ENCODE data around the gene QSOX1.

Gene QSOX1

DNA sequence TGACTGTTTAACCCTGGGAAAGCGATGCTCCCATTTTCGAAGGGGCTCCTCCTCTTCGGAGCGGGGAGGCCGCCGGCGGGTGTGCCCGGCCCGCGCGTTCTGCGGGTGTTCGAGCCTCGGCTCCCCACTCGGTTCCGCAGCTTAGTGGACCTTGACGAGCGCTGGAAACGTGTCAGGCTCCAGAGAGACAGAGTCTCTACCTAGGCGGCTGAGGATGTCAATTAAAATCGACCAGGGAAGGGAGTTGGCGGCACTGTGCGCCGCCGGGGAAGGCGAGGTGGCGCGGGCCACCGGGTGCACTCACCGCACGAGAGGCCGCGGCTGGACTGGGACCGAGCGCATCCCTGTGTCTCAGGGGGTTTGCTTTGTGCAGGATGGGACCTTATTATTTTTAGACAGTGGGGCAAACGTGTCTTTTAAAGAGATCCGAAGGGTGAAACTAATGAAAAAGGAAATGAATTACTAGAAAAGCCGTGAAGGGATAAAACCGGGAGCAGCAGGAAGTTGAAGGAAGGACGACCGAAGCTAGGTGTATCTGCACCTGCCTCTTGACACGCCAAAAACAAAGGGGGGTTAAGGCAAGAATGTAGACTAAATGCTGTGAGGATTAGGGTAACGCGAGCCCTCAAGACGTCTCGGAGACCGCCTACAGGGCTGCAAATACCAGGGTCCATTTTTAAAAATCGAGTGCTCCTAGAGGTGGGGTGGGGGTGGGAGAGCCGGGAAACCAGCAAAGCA lies 81.0 kb downstream of the QSOX1 start:
- DNase-seq (ENCODE audit: low spot score), result no peak

GRCh38 chr1:180236698-180237509 lies 82.2 kb downstream of the QSOX1 start:
- no peak for DNase-seq (ENCODE audit: low spot score)

- no peak for DNase-seq (ENCODE audit: low spot score)
Observed at GRCh38 chr1:180237869-180238476, 83.3 kb downstream of the QSOX1 start.

DNA sequence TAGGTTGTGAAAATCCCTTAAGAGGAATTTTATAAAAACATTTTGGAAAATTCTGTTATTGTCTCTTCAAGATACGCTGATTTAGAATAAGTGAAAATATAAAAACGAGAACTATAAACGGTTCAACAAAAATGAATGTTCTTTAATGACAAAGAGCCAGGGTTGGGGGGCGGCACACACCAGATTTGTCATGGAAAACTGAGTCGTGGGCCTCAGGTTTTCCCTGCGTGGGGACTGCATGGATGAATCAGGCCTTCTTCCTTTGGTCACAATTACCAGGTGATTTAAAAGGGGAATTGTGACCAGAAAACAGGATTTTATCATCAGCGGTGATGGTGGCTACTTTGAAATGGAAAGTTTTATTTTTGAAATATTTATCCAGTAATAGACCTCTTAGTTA lies 84.0 kb downstream of the QSOX1 start:
- no peak for DNase-seq (ENCODE audit: low spot score)

DNA sequence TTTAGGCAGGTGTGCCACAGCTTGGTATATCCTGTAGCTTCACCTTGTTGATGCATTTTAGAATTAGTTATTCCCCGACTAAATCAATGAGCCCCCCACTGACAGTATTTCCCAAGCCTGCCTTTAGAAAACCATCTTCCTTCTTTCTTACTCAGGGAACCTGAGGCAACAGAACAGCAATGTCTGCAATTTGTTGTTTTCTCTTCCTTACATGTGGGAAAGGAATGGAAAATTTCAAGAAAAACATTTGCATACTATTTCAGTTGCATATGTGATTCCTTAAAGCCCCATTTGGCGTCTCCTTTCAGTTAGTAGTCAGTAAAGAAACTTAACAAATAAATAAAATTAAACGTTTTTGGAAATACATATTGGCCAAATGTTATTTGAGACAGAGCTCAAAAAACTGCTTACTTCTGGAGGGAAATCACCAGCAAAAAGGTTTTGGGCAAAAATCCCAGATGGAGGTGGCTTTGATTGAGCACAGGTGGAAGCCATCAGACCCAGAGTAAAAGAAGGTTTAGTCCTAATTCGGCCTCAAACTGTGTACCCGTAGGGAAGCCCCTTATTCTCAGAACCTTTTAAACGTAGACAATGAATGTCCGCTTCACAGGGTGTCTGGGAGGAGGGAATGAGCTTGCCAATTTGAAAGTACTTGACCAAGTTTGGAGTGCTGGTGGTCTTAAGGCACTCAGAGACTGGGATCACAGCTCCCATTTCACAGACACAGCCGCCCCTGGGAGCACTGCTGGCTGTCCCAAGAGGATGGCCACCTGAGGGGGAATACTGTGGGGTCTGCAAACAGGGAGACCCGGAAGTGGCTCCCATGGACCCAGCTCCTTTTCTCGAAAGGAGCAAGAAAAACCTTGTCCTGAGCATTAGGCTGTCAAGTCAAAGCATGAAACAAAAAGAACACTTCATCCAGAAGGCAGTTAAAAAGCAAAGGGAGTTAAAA lies 84.8 kb downstream of the QSOX1 start:
- DNase-seq (ENCODE audit: low spot score), result no peak

- no peak for DNase-seq (ENCODE audit: low spot score)
Observed at GRCh38 chr1:180241716-180242544, 87.3 kb downstream of the QSOX1 start.

DNA sequence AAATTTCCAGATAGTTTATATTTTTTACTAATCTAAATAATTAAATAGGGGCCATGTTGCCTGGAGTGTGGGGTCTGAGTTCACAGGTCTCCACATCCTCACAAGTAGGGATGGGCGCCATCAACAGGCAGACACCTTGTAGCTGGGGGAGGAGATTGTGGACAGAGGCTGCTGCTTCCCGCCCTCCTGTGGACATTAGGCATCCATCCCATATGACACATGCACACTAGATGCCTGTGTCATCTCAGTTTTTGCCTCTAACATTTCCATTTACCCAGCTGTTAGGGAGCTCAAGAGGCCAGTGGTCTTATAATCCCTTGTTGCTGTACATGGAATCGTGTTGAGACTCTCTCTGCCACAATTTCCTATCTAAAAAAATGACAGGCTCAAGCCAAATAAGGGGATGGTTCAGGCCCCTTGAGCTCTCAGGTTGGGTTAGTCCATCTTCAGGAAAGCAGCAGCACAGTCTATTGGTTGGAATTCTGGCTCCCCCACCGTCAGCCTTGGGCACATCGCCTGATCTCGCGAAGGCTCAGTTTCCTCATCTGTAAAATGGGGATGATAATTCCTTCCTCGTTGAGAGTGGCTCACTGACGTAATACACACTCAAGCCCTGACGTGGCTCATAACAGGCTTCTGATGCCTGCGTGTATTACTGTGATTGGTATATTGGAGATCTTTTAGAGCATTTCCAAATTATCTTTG lies 89.0 kb downstream of the QSOX1 start:
- no peak for DNase-seq (ENCODE audit: low spot score)

DNA sequence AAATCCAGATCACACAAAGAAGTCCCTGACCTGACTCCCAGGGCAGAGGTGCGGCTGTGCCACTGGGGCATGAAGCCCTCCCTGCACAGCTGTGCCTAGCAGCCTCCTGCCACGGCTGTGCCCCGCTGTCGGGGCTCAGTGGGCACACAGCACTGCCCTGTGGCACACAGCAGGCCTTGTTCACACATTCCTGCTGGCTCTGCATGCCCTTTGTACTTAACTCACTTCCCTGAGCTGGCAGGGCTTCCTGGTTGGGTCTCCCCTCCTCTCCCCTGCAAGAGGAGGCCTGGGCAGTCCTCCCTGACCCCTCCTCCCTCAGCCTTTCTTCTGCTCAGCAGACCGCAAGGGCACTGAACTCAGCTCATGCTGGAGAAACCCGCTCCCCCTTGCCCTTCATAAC lies 90.2 kb downstream of the QSOX1 start:
- no peak for DNase-seq (ENCODE audit: low spot score)

- DNase-seq (ENCODE audit: low spot score), result no peak
Observed at GRCh38 chr1:180246579-180246978, 91.9 kb downstream of the QSOX1 start.

DNA sequence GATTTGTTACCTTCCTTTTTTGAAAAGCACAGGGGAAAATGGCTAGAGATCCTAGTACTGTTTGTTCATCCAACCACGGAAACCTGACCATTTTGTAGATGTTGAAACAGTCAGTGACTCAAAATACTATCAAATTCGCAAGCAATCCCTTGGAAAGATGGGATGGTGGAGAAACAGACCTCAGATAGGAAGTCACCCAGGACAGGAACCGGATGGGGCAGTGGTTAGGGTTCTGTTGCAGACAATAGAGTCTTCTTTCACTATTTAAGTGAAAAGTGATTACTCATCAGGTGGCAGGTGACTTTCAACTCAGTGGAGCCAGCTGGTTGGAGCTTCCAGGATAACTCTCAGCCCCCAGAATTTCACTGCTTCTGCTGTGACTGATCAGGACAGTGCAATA lies 92.4 kb downstream of the QSOX1 start:
- no peak for DNase-seq (ENCODE audit: low spot score)

DNA sequence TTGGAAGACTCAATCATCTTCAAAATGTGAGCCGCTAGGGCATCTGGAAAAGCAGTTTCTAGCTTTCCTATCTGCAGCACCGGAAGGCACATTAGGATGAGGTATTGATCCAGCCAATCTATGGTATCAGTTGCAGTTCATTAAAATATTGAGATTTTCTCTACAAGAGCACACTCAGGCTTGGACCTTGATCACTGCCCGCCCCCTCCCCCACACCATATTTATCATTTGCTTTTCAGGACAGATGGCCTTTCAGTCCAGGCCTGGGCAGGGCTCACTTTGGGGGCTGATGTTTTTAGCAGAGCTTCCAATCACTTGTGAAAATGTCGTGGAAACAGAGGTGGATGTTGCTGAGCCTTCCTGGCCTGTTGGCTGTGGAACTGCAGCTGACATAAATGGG lies 92.9 kb downstream of the QSOX1 start:
- DNase-seq (ENCODE audit: low spot score), result no peak

GRCh38 chr1:180248176-180248575 lies 93.5 kb downstream of the QSOX1 start:
- no peak for DNase-seq (ENCODE audit: low spot score)

DNA sequence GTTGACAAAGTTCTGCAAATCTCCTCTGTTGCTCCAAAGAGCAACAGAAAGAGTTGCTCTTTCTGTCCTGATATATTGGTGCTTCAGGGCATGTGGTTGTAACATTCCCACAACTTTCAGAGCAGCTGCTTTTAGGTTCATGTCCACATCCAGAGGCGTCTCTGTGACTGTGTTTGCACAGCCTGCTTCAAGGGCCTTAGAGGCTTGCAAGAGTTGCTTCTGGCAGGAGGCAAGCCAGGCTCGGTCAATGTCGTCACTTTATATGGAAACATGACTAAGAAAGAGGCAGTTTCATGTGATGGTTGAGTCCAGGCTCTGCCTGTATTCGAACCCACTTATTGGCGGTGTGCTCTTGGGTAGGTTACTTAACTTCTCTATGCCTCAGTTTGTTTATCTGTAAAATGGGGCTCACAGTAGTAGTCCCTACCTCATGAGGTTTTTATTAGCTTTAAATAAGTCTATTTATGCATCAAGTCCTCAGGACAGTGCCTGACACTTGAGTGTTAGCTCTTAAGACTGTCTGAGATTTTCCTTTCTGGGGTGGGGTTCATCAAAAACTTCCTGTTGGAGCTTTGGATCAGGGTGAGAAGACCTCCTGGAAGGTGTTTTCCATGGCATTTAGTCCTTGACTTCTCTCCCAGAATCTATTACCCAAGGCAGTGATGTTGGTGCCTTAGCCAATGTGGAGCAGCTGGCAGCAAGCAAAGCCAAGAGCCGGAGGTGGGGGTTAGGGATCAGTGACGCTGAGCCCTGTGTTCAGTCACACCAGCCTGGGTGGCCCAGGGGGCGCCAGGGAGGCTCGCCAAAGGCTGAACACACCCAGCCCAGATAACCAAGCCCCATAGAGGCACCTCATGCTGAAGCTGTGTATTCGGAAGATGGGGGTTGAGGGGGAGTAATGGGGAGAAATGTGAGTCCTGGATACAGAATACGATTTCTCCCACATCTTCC lies 94.3 kb downstream of the QSOX1 start:
- DNase-seq (ENCODE audit: low spot score), result no peak

DNA sequence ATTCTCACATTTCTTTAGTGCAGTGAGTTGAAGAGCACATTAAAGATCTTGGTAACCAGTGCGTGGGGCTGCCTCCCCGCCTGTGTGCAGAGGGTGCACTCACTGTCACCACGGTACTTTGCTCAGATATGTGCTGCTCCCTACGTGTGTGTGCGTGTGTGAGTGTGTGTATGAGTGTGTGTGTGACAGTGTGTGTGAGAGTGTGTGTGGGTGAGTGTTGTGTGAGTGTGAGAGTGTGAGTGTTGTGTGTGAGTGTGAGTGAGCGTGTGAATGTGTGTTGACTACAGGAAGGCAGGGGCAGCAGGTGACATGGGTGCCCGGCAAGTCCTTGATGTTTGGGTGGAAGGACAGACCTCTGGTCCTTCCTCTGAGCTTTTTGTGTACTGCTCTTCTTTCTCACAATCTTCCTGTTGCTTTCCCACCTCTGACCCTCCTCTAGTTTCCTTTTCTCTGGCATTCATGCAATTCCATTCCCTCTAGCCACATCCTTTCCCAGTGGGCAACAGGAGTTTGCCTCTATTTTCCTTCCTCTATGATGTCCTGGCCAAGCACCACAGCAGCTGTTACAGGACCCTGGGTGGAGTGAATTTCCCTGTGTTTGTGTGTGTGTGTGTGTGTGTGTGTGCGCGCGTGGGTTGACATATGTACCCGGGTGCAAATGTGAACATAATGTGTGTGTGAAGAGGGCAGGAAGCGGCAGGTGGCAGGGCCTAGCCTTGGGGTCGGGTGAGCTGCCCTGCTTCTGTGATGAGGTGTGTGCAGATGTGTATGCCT lies 95.2 kb downstream of the QSOX1 start:
- no peak for DNase-seq (ENCODE audit: low spot score)

- no peak for DNase-seq (ENCODE audit: low spot score)
Observed at GRCh38 chr1:180250499-180250770, 95.8 kb downstream of the QSOX1 start.

GRCh38 chr1:180250883-180251509 lies 96.3 kb downstream of the QSOX1 start:
- no peak for DNase-seq (ENCODE audit: low spot score)

DNA sequence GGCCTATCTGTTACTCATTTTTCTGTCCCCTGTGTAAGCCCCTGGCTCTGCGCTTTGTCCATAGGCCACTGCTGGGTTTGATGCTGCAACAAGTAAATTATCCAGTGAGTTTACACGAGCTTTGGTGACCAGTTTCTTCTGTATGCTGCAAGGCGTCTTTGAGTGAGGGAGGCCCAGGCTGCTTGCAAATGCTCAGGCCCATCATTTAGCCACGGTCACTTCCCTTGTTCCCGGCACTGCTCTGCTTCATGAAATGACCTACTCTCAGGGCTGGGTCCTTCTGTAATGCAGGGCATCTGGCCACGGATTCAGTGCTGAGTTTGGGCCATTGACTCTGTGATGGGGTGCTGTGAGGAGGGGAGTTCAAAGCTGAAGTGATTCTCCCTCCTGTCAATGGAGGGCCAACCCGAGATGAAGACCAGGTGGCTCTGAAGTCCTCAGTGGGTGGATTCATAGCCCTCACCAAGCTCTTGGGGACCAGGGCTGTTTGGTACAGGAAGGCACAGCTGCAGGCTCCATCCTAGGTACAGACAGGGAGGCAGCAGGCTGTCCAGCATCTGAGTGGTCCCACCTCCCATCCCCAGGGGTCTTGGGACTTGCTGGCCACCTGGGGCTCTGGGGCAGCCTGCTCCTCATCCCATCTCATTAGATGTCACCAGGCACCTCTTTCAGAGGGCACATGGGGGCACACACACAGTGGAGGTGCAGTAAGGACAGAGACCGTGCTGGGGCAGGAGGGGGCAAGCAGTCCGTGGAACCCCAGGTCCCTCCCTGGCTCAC lies 97.0 kb downstream of the QSOX1 start:
- DNase-seq (ENCODE audit: low spot score), result no peak

Measured in germinal center (tissue), 1 donor.